Measurements from ENCODE around the gene AOC1. TPM values are rescaled to one million over a fixed set of nuclear protein-coding genes. Genes with fewer than 3 reads are reported as not detected.

Gene AOC1
- total and polyA plus RNA-seq, 4 donors = 0.01 to 0.08 TPM; not detected in 2

GRCh38 chr7:150900675-150901074 is 48.4 kb downstream of the AOC1 start:
- Histone ChIP-seq H3K9ac (ENCODE audit: low read depth in 1 of 2, low read length in 2 of 2) (peak overlapping the region in 1 of 2 donors; percentile 13), H3K27me3 (ENCODE audit: control insufficient read depth in 4 of 4, insufficient read depth in 4 of 4, low read length in 3 of 4) (peaks cover 0 to 3% (median 0%) of the 10 kb centered on the region in 4 donors), H3K4me3 (ENCODE audit: low read depth in 1 of 3, low read length in 3 of 3) (no peak overlapping the region), H3K9me3 (ENCODE audit: control insufficient read depth in 4 of 4, low read length in 3 of 4) (no peaks in the 10 kb centered on the region), H3K27ac (ENCODE audit: low read depth in 1 of 2, low read length in 2 of 2) (no peak overlapping the region), H3K4me1 (ENCODE audit: control insufficient read depth in 4 of 4, insufficient read depth in 4 of 4, low read length in 3 of 4) (peaks cover 2 to 17% (median 10%) of the 10 kb centered on the region in 4 donors), H3K36me3 (ENCODE audit: control insufficient read depth in 4 of 4, insufficient read depth in 3 of 4, low read depth in 1 of 4, low read length in 3 of 4) (no peaks in the 10 kb centered on the region)
- WGBS = 79% methylated on average over 8 of the region's 8 CpGs
- DNase-seq (ENCODE audit: low spot score) = no peak
- TF ChIP-seq RXRA (IDR thresholded peaks at IDR 0.05) = no peak
- TF ChIP-seq YY1 (IDR thresholded peaks at IDR 0.05) = no peak
- TF ChIP-seq RAD21 (IDR thresholded peaks at IDR 0.05) = no peak

- Histone ChIP-seq H3K9ac (ENCODE audit: low read depth in 1 of 2, low read length in 2 of 2) (no peak overlapping the region), H3K36me3 (ENCODE audit: control insufficient read depth in 4 of 4, insufficient read depth in 3 of 4, low read depth in 1 of 4, low read length in 3 of 4) (no peaks in the 10 kb centered on the region), H3K27ac (ENCODE audit: low read depth in 1 of 2, low read length in 2 of 2) (no peak overlapping the region), H3K4me3 (ENCODE audit: low read depth in 1 of 3, low read length in 3 of 3) (no peak overlapping the region), H3K27me3 (ENCODE audit: control insufficient read depth in 4 of 4, insufficient read depth in 4 of 4, low read length in 3 of 4) (peaks cover 0 to 3% (median 0%) of the 10 kb centered on the region in 4 donors), H3K9me3 (ENCODE audit: control insufficient read depth in 4 of 4, low read length in 3 of 4) (no peaks in the 10 kb centered on the region), H3K4me1 (ENCODE audit: control insufficient read depth in 4 of 4, insufficient read depth in 4 of 4, low read length in 3 of 4) (peaks cover 2 to 17% (median 10%) of the 10 kb centered on the region in 4 donors)
- 54% methylated on average over 15 of the region's 15 CpGs for WGBS
- TF ChIP-seq HNF4A (conservative IDR thresholded peaks at IDR 0.05) = peak; percentile 57 to 92
- TF ChIP-seq HNF4G (IDR thresholded peaks at IDR 0.05) = peak; percentile 70
- peak; percentile 80 for TF ChIP-seq SP1 (IDR thresholded peaks at IDR 0.05)
- peak in 1 of 2 donors; percentile 48 for TF ChIP-seq RXRA (IDR thresholded peaks at IDR 0.05)
- TF ChIP-seq RAD21 (IDR thresholded peaks at IDR 0.05) = no peak
- no peak for TF ChIP-seq YY1 (IDR thresholded peaks at IDR 0.05)
- peak; percentile 44 for DNase-seq (ENCODE audit: low spot score)
These were observed 49.1 kb downstream of the AOC1 start for GRCh38 chr7:150901160-150902035.

GRCh38 chr7:150902078-150903033 is 50.0 kb downstream of the AOC1 start:
- Histone ChIP-seq H3K4me3 (ENCODE audit: low read depth in 1 of 3, low read length in 3 of 3) (no peak overlapping the region), H3K9me3 (ENCODE audit: control insufficient read depth in 4 of 4, low read length in 3 of 4) (no peaks in the 10 kb centered on the region), H3K4me1 (ENCODE audit: control insufficient read depth in 4 of 4, insufficient read depth in 4 of 4, low read length in 3 of 4) (peaks cover 2 to 17% (median 10%) of the 10 kb centered on the region in 4 donors), H3K27ac (ENCODE audit: low read depth in 1 of 2, low read length in 2 of 2) (no peak overlapping the region), H3K36me3 (ENCODE audit: control insufficient read depth in 4 of 4, insufficient read depth in 3 of 4, low read depth in 1 of 4, low read length in 3 of 4) (no peaks in the 10 kb centered on the region), H3K9ac (ENCODE audit: low read depth in 1 of 2, low read length in 2 of 2) (no peak overlapping the region), H3K27me3 (ENCODE audit: control insufficient read depth in 4 of 4, insufficient read depth in 4 of 4, low read length in 3 of 4) (peaks cover 0 to 3% (median 0%) of the 10 kb centered on the region in 4 donors)
- DNase-seq (ENCODE audit: low spot score) = no peak
- TF ChIP-seq YY1 (IDR thresholded peaks at IDR 0.05) = no peak
- no peak for TF ChIP-seq SP1 (IDR thresholded peaks at IDR 0.05)
- no peak for TF ChIP-seq FOXA1 (IDR thresholded peaks at IDR 0.05)
- TF ChIP-seq FOXA2 (IDR thresholded peaks at IDR 0.05) = no peak
- no peak for TF ChIP-seq ATF3 (IDR thresholded peaks at IDR 0.05)
- TF ChIP-seq EGR1 (IDR thresholded peaks at IDR 0.05; ENCODE audit: low read depth in 2 of 2) = no peak
- TF ChIP-seq ZBTB33 (IDR thresholded peaks at IDR 0.05) = no peak
- TF ChIP-seq RAD21 (IDR thresholded peaks at IDR 0.05) = no peak
- TF ChIP-seq CTCF (IDR thresholded peaks at IDR 0.05; ENCODE audit: low read depth, low read length, missing input control) = no peak
- TF ChIP-seq TAF1 (conservative IDR thresholded peaks at IDR 0.05) = no peak
- 87% methylated on average over 14 of the region's 14 CpGs for WGBS

Data from liver (tissue), 9 donors.